Mesenchymal stem cell (in vitro differentiated cells and primary cell): ENCODE data around the gene PLPPR1.
"Not testable (repeated sequence)": the region's sequence is repeated elsewhere in the genome, so short reads cannot be mapped to it uniquely, and the experiment has no call there.

Source experiments
- DNase-seq: peaks from one replicate; pipeline ENCODE4 v3.0.0-alpha.2; 2013
- H2AFZ ChIP-seq: one replicate; pipeline ENCODE4 v1.6.1; 2013; ENCODE audit warnings: low read depth, mild to moderate bottlenecking, control low read depth, inconsistent platforms, low read length, moderate library complexity
- H2AK5ac ChIP-seq: 2 replicates; pipeline ENCODE4 v1.6.1; 2013; ENCODE audit warnings: low read length, moderate library complexity, mild to moderate bottlenecking, inconsistent platforms; ENCODE audit not compliant: severe bottlenecking
- H2BK120ac ChIP-seq: one replicate; pipeline ENCODE4 v1.6.1; 2013; ENCODE audit warnings: low read depth, mild to moderate bottlenecking, inconsistent platforms, low read length, moderate library complexity
- H2BK12ac ChIP-seq, 2 experiments: one replicate each; pipeline ENCODE4 v1.6.1; 2013; ENCODE audit warnings: inconsistent platforms in 2 of 2, low read length in 2 of 2, mild to moderate bottlenecking in 2 of 2, moderate library complexity in 2 of 2, control low read depth in 1 of 2
- H2BK15ac ChIP-seq: one replicate; pipeline ENCODE4 v1.6.1; 2013; ENCODE audit warnings: mild to moderate bottlenecking, low read depth, inconsistent platforms; ENCODE audit not compliant: poor library complexity, severe bottlenecking
- H2BK5ac ChIP-seq: 2 replicates; pipeline ENCODE4 v1.6.1; 2013; ENCODE audit warnings: low read depth, mild to moderate bottlenecking, low read length, control low read depth, inconsistent platforms; ENCODE audit not compliant: poor library complexity, severe bottlenecking
- H3K14ac ChIP-seq, 2 experiments: one replicate each; pipeline ENCODE4 v1.6.1; 2013; ENCODE audit warnings: inconsistent platforms in 2 of 2, low read length in 2 of 2, control low read depth in 1 of 2, mild to moderate bottlenecking in 1 of 2, moderate library complexity in 1 of 2
- H3K18ac ChIP-seq, 2 experiments: one replicate each; pipeline ENCODE4 v1.6.1; 2013; ENCODE audit warnings: inconsistent platforms in 2 of 2, low read length in 2 of 2, control low read depth in 1 of 2, low read depth in 1 of 2, mild to moderate bottlenecking in 1 of 2
- H3K23ac ChIP-seq, 2 experiments: one replicate each; pipeline ENCODE4 v1.6.1; 2013; ENCODE audit warnings: inconsistent platforms in 2 of 2, low read length in 2 of 2, mild to moderate bottlenecking in 2 of 2, moderate library complexity in 2 of 2, control low read depth in 1 of 2
- H3K27ac ChIP-seq: 2 replicates; pipeline ENCODE4 v1.5.1; 2013; ENCODE audit warnings: mild to moderate bottlenecking, moderate library complexity, low read length, control low read depth, inconsistent platforms; ENCODE audit not compliant: poor library complexity, severe bottlenecking
- H3K27me3 ChIP-seq, 2 experiments: 2 replicates each; pipeline versions ENCODE4 v1.6.1 to v1.7.0; 2013; ENCODE audit warnings: low read length in 2 of 2, mild to moderate bottlenecking in 2 of 2, moderate library complexity in 2 of 2, control low read depth in 1 of 2, inconsistent platforms in 1 of 2; ENCODE audit not compliant: control insufficient read depth in 1 of 2, insufficient read depth in 1 of 2
- H3K36me3 ChIP-seq, 2 experiments: 2 replicates each; pipeline versions ENCODE4 v1.6.1 to v1.7.0; 2013; ENCODE audit warnings: low read length in 2 of 2, control low read depth in 1 of 2, inconsistent platforms in 1 of 2, low read depth in 1 of 2, mild to moderate bottlenecking in 1 of 2; ENCODE audit not compliant: insufficient read depth in 2 of 2, control insufficient read depth in 1 of 2
- H3K4ac ChIP-seq, 2 experiments: one replicate each; pipeline ENCODE4 v1.6.1; 2013; ENCODE audit warnings: inconsistent platforms in 2 of 2, low read length in 2 of 2, mild to moderate bottlenecking in 2 of 2, moderate library complexity in 2 of 2, control low read depth in 1 of 2, low read depth in 1 of 2
- H3K4me1 ChIP-seq: 2 replicates; pipeline ENCODE4 v1.6.1; 2013; ENCODE audit warnings: low read depth, low read length, control low read depth; ENCODE audit not compliant: control insufficient read depth, insufficient read depth
- H3K4me2 ChIP-seq: 2 replicates; pipeline ENCODE4 v1.6.1; 2013; ENCODE audit warnings: low read length, mild to moderate bottlenecking, inconsistent platforms; ENCODE audit not compliant: poor library complexity, severe bottlenecking
- H3K4me3 ChIP-seq, 2 experiments: 2 replicates each; pipeline versions ENCODE4 v1.5.1 to v1.7.0; 2013; ENCODE audit warnings: low read length in 2 of 2, mild to moderate bottlenecking in 2 of 2, control low read depth in 1 of 2, low read depth in 1 of 2; ENCODE audit not compliant: insufficient read depth in 1 of 2
- H3K79me1 ChIP-seq: replicated peaks from 2 replicates; pipeline ENCODE4 v1.6.1; 2013; ENCODE audit warnings: mild to moderate bottlenecking, control low read depth, low read length, inconsistent platforms; ENCODE audit not compliant: poor library complexity, severe bottlenecking
- H3K9ac ChIP-seq: 2 replicates; pipeline ENCODE4 v1.7.0; 2013; ENCODE audit warnings: mild to moderate bottlenecking, low read length, moderate library complexity
- H3K9me3 ChIP-seq: 2 replicates; pipeline ENCODE4 v1.7.0; 2013; ENCODE audit warnings: mild to moderate bottlenecking, low read length; ENCODE audit not compliant: control insufficient read depth
- H4K8ac ChIP-seq: one replicate; pipeline ENCODE4 v1.6.1; 2013; ENCODE audit warnings: inconsistent platforms, mild to moderate bottlenecking, low read length, moderate library complexity
- H4K91ac ChIP-seq: one replicate; pipeline ENCODE4 v1.6.1; 2013; ENCODE audit warnings: mild to moderate bottlenecking, low read length, inconsistent platforms
- WGBS: methylation state at CpG from one replicate; pipeline ENCODE4 v1.1.7; 2013; ENCODE audit warnings: mixed read lengths; 5-methylcytosine and 5-hydroxymethylcytosine counted together

The PLPPR1 gene

GRCh38 chr9:101326501-101326900 lies 298.0 kb downstream of the PLPPR1 start:
- Histone ChIP-seq H3K4me1 (no peaks in the 10 kb centered on the region), H2AK5ac (no peak overlapping the region), H3K27ac (no peak overlapping the region), H2BK15ac (no peak overlapping the region), H3K4me3 (no peak overlapping the region), H3K36me3 (no peaks in the 10 kb centered on the region), H4K91ac (no peak overlapping the region), H2BK120ac (no peak overlapping the region), H2BK12ac (no peak overlapping the region), H3K79me1 (no peaks in the 10 kb centered on the region), H2BK5ac (no peak overlapping the region), H3K9ac (no peak overlapping the region), H4K8ac (no peak overlapping the region), H3K14ac (no peak overlapping the region), H3K23ac (no peak overlapping the region), H3K4ac (no peak overlapping the region), H3K9me3 (peaks cover 3% of the 10 kb centered on the region), H3K27me3 (no peaks in the 10 kb centered on the region), H2AFZ (no peak overlapping the region), H3K18ac (no peak overlapping the region), H3K4me2 (no peak overlapping the region)
- 100% methylated on average over 1 of the region's 1 CpG for WGBS
- no peak for DNase-seq

- not testable (repeated sequence) for H3K27ac ChIP-seq, H3K4me3 ChIP-seq, H2BK120ac ChIP-seq, H2BK12ac ChIP-seq, H2BK15ac ChIP-seq, H2BK5ac ChIP-seq, H3K4ac ChIP-seq, H3K36me3 ChIP-seq, H3K27me3 ChIP-seq, H4K8ac ChIP-seq, H4K91ac ChIP-seq, H3K4me1 ChIP-seq, H3K4me2 ChIP-seq, H3K79me1 ChIP-seq, H3K9me3 ChIP-seq, H3K9ac ChIP-seq, DNase-seq, H3K14ac ChIP-seq, H2AFZ ChIP-seq, H2AK5ac ChIP-seq, H3K23ac ChIP-seq, H3K18ac ChIP-seq
- 90% methylated on average over 3 of the region's 3 CpGs for WGBS
Measured at GRCh38 chr9:101327422-101327909, 298.9 kb downstream of the PLPPR1 start.

- Histone ChIP-seq H2BK120ac (no peak overlapping the region), H3K14ac (no peak overlapping the region), H3K9me3 (no peaks in the 10 kb centered on the region), H2AFZ (no peak overlapping the region), H3K36me3 (no peaks in the 10 kb centered on the region), H4K8ac (no peak overlapping the region), H3K4me3 (no peak overlapping the region), H3K9ac (no peak overlapping the region), H3K27me3 (no peaks in the 10 kb centered on the region), H2BK15ac (no peak overlapping the region), H3K4ac (no peak overlapping the region), H2AK5ac (no peak overlapping the region), H3K4me1 (no peaks in the 10 kb centered on the region), H4K91ac (no peak overlapping the region), H3K79me1 (no peaks in the 10 kb centered on the region), H3K4me2 (no peak overlapping the region), H2BK5ac (no peak overlapping the region), H3K27ac (no peak overlapping the region), H3K18ac (no peak overlapping the region), H3K23ac (no peak overlapping the region), H2BK12ac (no peak overlapping the region)
- no CpG with 5 or more reads among the region's 1 CpG for WGBS
- DNase-seq, result no peak
Measured at GRCh38 chr9:101332362-101332761, 303.8 kb downstream of the PLPPR1 start.

- no peak overlapping the region for H3K18ac ChIP-seq
- no peak overlapping the region for H3K9ac ChIP-seq
- no peaks in the 10 kb centered on the region for H3K4me1 ChIP-seq
- no peak overlapping the region for H2BK5ac ChIP-seq
- no peak overlapping the region for H3K4ac ChIP-seq
- H4K8ac ChIP-seq, result no peak overlapping the region
- DNase-seq, result no peak
- H2BK15ac ChIP-seq, result no peak overlapping the region
- H2AK5ac ChIP-seq, result no peak overlapping the region
- no peak overlapping the region for H4K91ac ChIP-seq
- H3K23ac ChIP-seq, result no peak overlapping the region
- H3K27ac ChIP-seq, result no peak overlapping the region
- H2AFZ ChIP-seq, result no peak overlapping the region
- H3K27me3 ChIP-seq, result no peaks in the 10 kb centered on the region
- no peak overlapping the region for H3K4me3 ChIP-seq
- 87% methylated on average over 3 of the region's 4 CpGs for WGBS
- H2BK120ac ChIP-seq, result no peak overlapping the region
- H3K9me3 ChIP-seq, result no peaks in the 10 kb centered on the region
- no peak overlapping the region for H3K4me2 ChIP-seq
- H3K79me1 ChIP-seq, result no peaks in the 10 kb centered on the region
- H2BK12ac ChIP-seq, result no peak overlapping the region
- H3K36me3 ChIP-seq, result no peaks in the 10 kb centered on the region
- H3K14ac ChIP-seq, result no peak overlapping the region
Measured at GRCh38 chr9:101333490-101333889, 305.0 kb downstream of the PLPPR1 start.
